Astrocyte (in vitro differentiated cells and primary cell): ENCODE data around the gene CSNK1A1L. TPM values are rescaled to one million over a fixed set of nuclear protein-coding genes. Genes with fewer than 3 reads are reported as not detected.
A peak's percentile ranks its signal among the peaks of the same experiment; 100 is the strongest.

ENCODE experiments used
- DNase-seq: peaks from one replicate; pipeline ENCODE4 v3.0.0-alpha.2; 2010; ENCODE audit warnings: low read depth
- FAIRE-seq: peaks from 2 replicates; lab custom pipeline; 2011; peaks lifted over from hg19 to GRCh38; lab: Jason Lieb, UNC
- H2AFZ ChIP-seq: 2 replicates; pipeline ENCODE4 v1.6.0; 2012; ENCODE audit warnings: low read depth, low read length, inconsistent platforms
- H3K27ac ChIP-seq: 2 replicates; pipeline ENCODE4 v1.5.1; 2011; ENCODE audit warnings: low read depth, low read length, inconsistent platforms
- H3K27me3 ChIP-seq: 2 replicates; pipeline ENCODE4 v1.6.0; 2011; ENCODE audit warnings: low read length, inconsistent platforms; ENCODE audit not compliant: insufficient read depth
- H3K36me3 ChIP-seq: 2 replicates; pipeline ENCODE4 v1.5.1; 2011; ENCODE audit warnings: low read length, inconsistent platforms; ENCODE audit not compliant: insufficient read depth
- H3K4me1 ChIP-seq: 2 replicates; pipeline ENCODE4 v1.5.1; 2011; ENCODE audit warnings: low read length, inconsistent platforms; ENCODE audit not compliant: insufficient read depth
- H3K4me2 ChIP-seq: 2 replicates; pipeline ENCODE4 v1.6.0; 2012; ENCODE audit warnings: low read length, inconsistent platforms
- H3K4me3 ChIP-seq: 2 replicates; pipeline ENCODE4 v1.5.1; 2011; ENCODE audit warnings: low read depth, mild to moderate bottlenecking, low read length, inconsistent platforms; ENCODE audit not compliant: insufficient read depth
- H3K79me2 ChIP-seq: 2 replicates; pipeline ENCODE4 v1.6.0; 2012; ENCODE audit warnings: mild to moderate bottlenecking, low read length, inconsistent platforms; ENCODE audit not compliant: insufficient read depth
- H3K9ac ChIP-seq: 2 replicates; pipeline ENCODE4 v1.6.0; 2012; ENCODE audit warnings: mild to moderate bottlenecking, low read length, inconsistent platforms
- H3K9me3 ChIP-seq: 2 replicates; pipeline ENCODE4 v1.5.1; 2012; ENCODE audit warnings: low read depth, mild to moderate bottlenecking, low read length, inconsistent platforms; ENCODE audit not compliant: insufficient read depth
- H4K20me1 ChIP-seq: 2 replicates; pipeline ENCODE4 v1.6.0; 2012; ENCODE audit warnings: low read length, inconsistent platforms; ENCODE audit not compliant: insufficient read depth
- H3K27ac Mint-ChIP-seq: one replicate; pipeline ENCODE4 v1.8.0; 2021; ENCODE audit warnings: mild to moderate bottlenecking, mixed read lengths; ENCODE audit not compliant: unreplicated experiment
- H3K27me3 Mint-ChIP-seq: one replicate; pipeline ENCODE4 v1.8.0; 2021; ENCODE audit warnings: low read depth, mixed read lengths; ENCODE audit not compliant: unreplicated experiment
- H3K36me3 Mint-ChIP-seq: one replicate; pipeline ENCODE4 v1.8.0; 2021; ENCODE audit warnings: low read depth, mixed read lengths; ENCODE audit not compliant: unreplicated experiment
- H3K4me1 Mint-ChIP-seq: one replicate; pipeline ENCODE4 v1.8.0; 2021; ENCODE audit warnings: low read depth, mixed read lengths; ENCODE audit not compliant: unreplicated experiment
- H3K4me3 Mint-ChIP-seq: one replicate; pipeline ENCODE4 v1.8.0; 2021; ENCODE audit warnings: mild to moderate bottlenecking, moderate library complexity, mixed read lengths; ENCODE audit not compliant: unreplicated experiment
- H3K9me3 Mint-ChIP-seq: one replicate; pipeline ENCODE4 v1.8.0; 2021; ENCODE audit warnings: mild to moderate bottlenecking, mixed read lengths; ENCODE audit not compliant: unreplicated experiment
- EZH2 ChIP-seq: IDR thresholded peaks from 2 replicates; pipeline ENCODE4 v1.6.1; 2012; ENCODE audit warnings: mild to moderate bottlenecking, low read length, inconsistent platforms; ENCODE audit not compliant: insufficient read depth
- total RNA-seq: library from RNA; stranded (reverse); gene quantifications from 2 replicates; pipeline ENCODE4 v1.2.1, GENCODE V29; 2021
- TF ChIP-seq, protein P1 (sequence below): IDR thresholded peaks from 2 replicates; pipeline ENCODE4 v1.5.1; 2011; ENCODE audit warnings: low read depth, mild to moderate bottlenecking, inconsistent platforms, low read length, moderate library complexity; ENCODE audit not compliant: insufficient read depth

The CSNK1A1L gene
- total RNA-seq, 1 donor from 2014 or later = not detected

DNA sequence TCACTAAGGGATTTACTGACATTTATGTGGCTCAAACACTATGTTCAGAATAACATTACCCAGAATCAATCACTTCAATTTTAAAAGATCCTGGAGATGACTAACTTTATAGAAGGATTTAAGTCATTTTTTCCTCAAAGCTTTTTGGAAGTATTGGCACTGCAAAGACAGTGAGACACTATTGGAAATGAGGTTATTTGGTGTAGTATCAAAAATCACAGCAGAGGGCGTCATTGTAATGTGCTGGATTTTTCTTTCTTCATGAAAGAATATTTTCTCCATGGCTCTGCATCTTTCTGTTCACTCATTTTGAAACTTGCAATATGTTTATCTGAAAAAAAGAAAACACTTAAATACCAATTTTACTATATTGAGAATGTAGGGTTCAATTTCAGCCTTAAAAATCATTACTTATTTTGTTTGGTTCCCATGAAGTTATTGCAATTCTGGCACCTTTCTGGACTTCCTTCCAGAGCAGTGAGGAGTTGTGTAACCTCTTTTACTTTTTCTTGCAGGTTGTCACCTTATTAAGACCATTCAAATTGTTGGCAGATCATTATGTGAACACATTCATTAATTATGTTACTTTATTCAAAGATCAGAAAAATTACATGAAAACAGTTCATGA is 3.7 kb upstream of the CSNK1A1L start:
- no peak overlapping the region for H3K4me3 ChIP-seq
- Mint-ChIP-seq H3K4me3 (no peak overlapping the region), H3K4me1 (peaks cover 10% of the 10 kb centered on the region), H3K27me3 (no peaks in the 10 kb centered on the region), H3K9me3 (no peaks in the 10 kb centered on the region), H3K36me3 (no peaks in the 10 kb centered on the region), H3K27ac (peak overlapping the region; percentile 3)
- no peaks in the 10 kb centered on the region for H3K9me3 ChIP-seq
- DNase-seq (peak; percentile 21), FAIRE-seq (peak; percentile 86)
- H3K27me3 ChIP-seq = no peaks in the 10 kb centered on the region
- peak overlapping the region; percentile 0 for H3K9ac ChIP-seq
- no peaks in the 10 kb centered on the region for H3K36me3 ChIP-seq
- H2AFZ ChIP-seq = no peak overlapping the region
- no peaks in the 10 kb centered on the region for H4K20me1 ChIP-seq
- no peak overlapping the region for H3K27ac ChIP-seq
- H3K4me1 ChIP-seq = no peaks in the 10 kb centered on the region
- no peaks in the 10 kb centered on the region for H3K79me2 ChIP-seq
- TF ChIP-seq EZH2 = no peak
- TF ChIP-seq, protein P1, sequence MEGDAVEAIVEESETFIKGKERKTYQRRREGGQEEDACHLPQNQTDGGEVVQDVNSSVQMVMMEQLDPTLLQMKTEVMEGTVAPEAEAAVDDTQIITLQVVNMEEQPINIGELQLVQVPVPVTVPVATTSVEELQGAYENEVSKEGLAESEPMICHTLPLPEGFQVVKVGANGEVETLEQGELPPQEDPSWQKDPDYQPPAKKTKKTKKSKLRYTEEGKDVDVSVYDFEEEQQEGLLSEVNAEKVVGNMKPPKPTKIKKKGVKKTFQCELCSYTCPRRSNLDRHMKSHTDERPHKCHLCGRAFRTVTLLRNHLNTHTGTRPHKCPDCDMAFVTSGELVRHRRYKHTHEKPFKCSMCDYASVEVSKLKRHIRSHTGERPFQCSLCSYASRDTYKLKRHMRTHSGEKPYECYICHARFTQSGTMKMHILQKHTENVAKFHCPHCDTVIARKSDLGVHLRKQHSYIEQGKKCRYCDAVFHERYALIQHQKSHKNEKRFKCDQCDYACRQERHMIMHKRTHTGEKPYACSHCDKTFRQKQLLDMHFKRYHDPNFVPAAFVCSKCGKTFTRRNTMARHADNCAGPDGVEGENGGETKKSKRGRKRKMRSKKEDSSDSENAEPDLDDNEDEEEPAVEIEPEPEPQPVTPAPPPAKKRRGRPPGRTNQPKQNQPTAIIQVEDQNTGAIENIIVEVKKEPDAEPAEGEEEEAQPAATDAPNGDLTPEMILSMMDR = peak; percentile 72
- H3K4me2 ChIP-seq = no peak overlapping the region

DNA sequence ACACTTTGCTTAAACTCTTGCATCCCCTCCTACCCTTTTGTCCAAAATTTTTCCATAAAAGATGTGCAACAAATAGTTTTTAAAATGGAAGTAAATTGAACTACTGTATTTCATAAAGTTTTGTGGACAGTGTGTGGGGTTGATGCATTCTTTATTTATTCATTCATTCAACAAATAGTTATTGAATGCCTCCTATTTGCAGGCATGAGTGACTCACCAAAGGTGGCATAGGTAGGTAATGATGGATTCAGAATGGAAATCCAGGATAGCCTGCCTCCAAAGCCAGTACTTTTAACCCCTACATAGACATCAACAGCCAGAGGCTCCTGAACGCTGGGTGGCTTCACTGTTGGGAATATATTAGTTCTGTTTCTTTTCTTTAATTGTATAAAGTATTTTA is 2.4 kb upstream of the CSNK1A1L start:
- Mint-ChIP-seq H3K4me3 (no peak overlapping the region), H3K36me3 (no peaks in the 10 kb centered on the region), H3K27ac (no peak overlapping the region), H3K27me3 (no peaks in the 10 kb centered on the region), H3K9me3 (no peaks in the 10 kb centered on the region), H3K4me1 (peaks cover 10% of the 10 kb centered on the region)
- no peak overlapping the region for H3K4me3 ChIP-seq
- H3K9ac ChIP-seq = no peak overlapping the region
- no peak overlapping the region for H2AFZ ChIP-seq
- no peak for DNase-seq
- no peaks in the 10 kb centered on the region for H3K4me1 ChIP-seq
- FAIRE-seq = no peak
- no peaks in the 10 kb centered on the region for H3K36me3 ChIP-seq
- H3K27me3 ChIP-seq = no peaks in the 10 kb centered on the region
- no peak overlapping the region for H3K4me2 ChIP-seq
- H3K79me2 ChIP-seq = no peaks in the 10 kb centered on the region
- H4K20me1 ChIP-seq = no peaks in the 10 kb centered on the region
- H3K9me3 ChIP-seq = no peaks in the 10 kb centered on the region
- H3K27ac ChIP-seq = no peak overlapping the region
- no peak for TF ChIP-seq EZH2
- TF ChIP-seq, protein P1 = no peak

DNA sequence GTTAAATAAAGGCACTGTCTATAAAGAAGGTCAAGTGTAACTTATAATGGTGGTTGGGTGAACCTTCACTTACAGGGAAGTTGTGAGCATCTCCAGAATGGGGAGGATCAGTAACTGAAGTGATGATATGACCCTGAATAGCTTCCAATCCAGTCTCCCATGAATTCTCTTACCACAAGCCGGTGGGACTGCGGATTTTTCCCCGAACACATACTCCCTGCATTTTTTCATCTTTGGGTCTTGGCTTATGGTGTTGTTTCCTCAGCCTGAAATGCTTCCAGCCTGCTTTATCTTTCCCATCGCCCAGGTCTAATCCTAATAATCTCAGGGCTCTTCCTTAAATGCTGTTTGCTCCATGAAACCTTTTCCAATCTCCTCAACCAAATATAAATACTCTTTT is 2.0 kb upstream of the CSNK1A1L start:
- Histone ChIP-seq H2AFZ (no peak overlapping the region), H3K9ac (no peak overlapping the region)

More for the DNA sequence above, 2.0 kb upstream of the CSNK1A1L start:
- Histone ChIP-seq H3K36me3 (no peaks in the 10 kb centered on the region), H3K9me3 (no peaks in the 10 kb centered on the region), H3K79me2 (no peaks in the 10 kb centered on the region), H3K27ac (no peak overlapping the region), H3K4me1 (no peaks in the 10 kb centered on the region), H3K27me3 (no peaks in the 10 kb centered on the region), H3K4me3 (no peak overlapping the region), H3K4me2 (no peak overlapping the region), H4K20me1 (no peaks in the 10 kb centered on the region)
- no peaks in the 10 kb centered on the region for H3K27me3 Mint-ChIP-seq
- no peaks in the 10 kb centered on the region for H3K9me3 Mint-ChIP-seq
- TF ChIP-seq, protein P1 = no peak
- no peak for TF ChIP-seq EZH2
- no peak for DNase-seq
- no peak overlapping the region for H3K27ac Mint-ChIP-seq
- H3K4me1 Mint-ChIP-seq = peaks cover 10% of the 10 kb centered on the region
- H3K36me3 Mint-ChIP-seq = no peaks in the 10 kb centered on the region
- no peak overlapping the region for H3K4me3 Mint-ChIP-seq
- FAIRE-seq = no peak
